T-helper 2 cell treated with Interferon-gamma antibody and Interleukin-4, amounts not matched to agents 5 μg/mL and 100 μg/mL, for 36 hours (primary cell): Measurements from ENCODE around the gene GRIK5.

Source experiments
- DNase-seq: peaks from one replicate; pipeline ENCODE4 v3.0.0; 2021; ENCODE audit warnings: low spot score
- H3K27ac Mint-ChIP-seq: one replicate; pipeline ENCODE4 v1.8.0; 2021; ENCODE audit warnings: mild to moderate bottlenecking, mixed read lengths
- H3K27me3 Mint-ChIP-seq: one replicate; pipeline ENCODE4 v1.8.0; 2021; ENCODE audit warnings: low read depth, mixed read lengths
- H3K36me3 Mint-ChIP-seq: one replicate; pipeline ENCODE4 v1.8.0; 2021; ENCODE audit warnings: low read depth, mixed read lengths
- H3K4me1 Mint-ChIP-seq: one replicate; pipeline ENCODE4 v1.8.0; 2021; ENCODE audit warnings: low read depth, mixed read lengths
- H3K4me3 Mint-ChIP-seq: one replicate; pipeline ENCODE4 v1.8.0; 2022; ENCODE audit warnings: mild to moderate bottlenecking, moderate library complexity, mixed read lengths
- H3K9me3 Mint-ChIP-seq: one replicate; pipeline ENCODE4 v1.8.0; 2021; ENCODE audit warnings: mixed read lengths

Gene GRIK5

GRCh38 chr19:41974652-41975051 is 95.4 kb downstream of the GRIK5 start:
- Mint-ChIP-seq H3K36me3 (no peaks in the 10 kb centered on the region), H3K27ac (no peak overlapping the region), H3K4me1 (no peaks in the 10 kb centered on the region), H3K27me3 (no peaks in the 10 kb centered on the region), H3K9me3 (no peaks in the 10 kb centered on the region), H3K4me3 (no peak overlapping the region)
- DNase-seq, result no peak

- Mint-ChIP-seq H3K27me3 (no peaks in the 10 kb centered on the region), H3K27ac (no peak overlapping the region), H3K9me3 (no peaks in the 10 kb centered on the region), H3K36me3 (no peaks in the 10 kb centered on the region), H3K4me1 (no peaks in the 10 kb centered on the region), H3K4me3 (no peak overlapping the region)
- DNase-seq, result no peak
These were observed 98.6 kb downstream of the GRIK5 start for GRCh38 chr19:41971363-41971762.

- Mint-ChIP-seq H3K27me3 (peaks cover 3% of the 10 kb centered on the region), H3K4me3 (no peak overlapping the region), H3K27ac (no peak overlapping the region), H3K36me3 (no peaks in the 10 kb centered on the region), H3K4me1 (no peaks in the 10 kb centered on the region), H3K9me3 (no peaks in the 10 kb centered on the region)
- DNase-seq, result no peak
These were observed 100.1 kb downstream of the GRIK5 start for GRCh38 chr19:41969772-41970458.

- H3K27me3 Mint-ChIP-seq, result peaks cover 3% of the 10 kb centered on the region
These were observed 101.0 kb downstream of the GRIK5 start for GRCh38 chr19:41968751-41969595.

GRCh38 chr19:41967054-41967783 is 102.8 kb downstream of the GRIK5 start:
- Mint-ChIP-seq H3K27ac (no peak overlapping the region), H3K9me3 (no peaks in the 10 kb centered on the region), H3K4me3 (no peak overlapping the region), H3K4me1 (no peaks in the 10 kb centered on the region), H3K27me3 (peaks cover 3% of the 10 kb centered on the region), H3K36me3 (no peaks in the 10 kb centered on the region)
- DNase-seq, result no peak

More at GRCh38 chr19:41968751-41969595, 101.0 kb downstream of the GRIK5 start:
- Mint-ChIP-seq H3K9me3 (no peaks in the 10 kb centered on the region), H3K36me3 (no peaks in the 10 kb centered on the region), H3K4me1 (no peaks in the 10 kb centered on the region), H3K4me3 (no peak overlapping the region), H3K27ac (no peak overlapping the region)
- no peak for DNase-seq

- H3K27me3 Mint-ChIP-seq, result peaks cover 3% of the 10 kb centered on the region
- no peaks in the 10 kb centered on the region for H3K4me1 Mint-ChIP-seq
- no peaks in the 10 kb centered on the region for H3K36me3 Mint-ChIP-seq
- H3K9me3 Mint-ChIP-seq, result no peaks in the 10 kb centered on the region
- no peak overlapping the region for H3K4me3 Mint-ChIP-seq
- no peak for DNase-seq
- H3K27ac Mint-ChIP-seq, result no peak overlapping the region
These were observed 104.9 kb downstream of the GRIK5 start for GRCh38 chr19:41965106-41965505.

GRCh38 chr19:41960973-41961372 is 109.0 kb downstream of the GRIK5 start:
- DNase-seq, result no peak
- Mint-ChIP-seq H3K27ac (no peak overlapping the region), H3K4me3 (no peak overlapping the region), H3K4me1 (peaks cover 16% of the 10 kb centered on the region), H3K27me3 (peaks cover 3% of the 10 kb centered on the region), H3K36me3 (peaks cover 10% of the 10 kb centered on the region), H3K9me3 (no peaks in the 10 kb centered on the region)

- DNase-seq, result peak; percentile 88
- H3K4me1 Mint-ChIP-seq, result peaks cover 18% of the 10 kb centered on the region
These were observed 110.7 kb downstream of the GRIK5 start, which contains the start of gene RABAC1 for GRCh38 chr19:41959056-41960053. Gene RABAC1, minus strand, starts transcription at chr19:41959321. Its CDS starts 29 bp downstream, at chr19:41959292.

GRCh38 chr19:41958367-41959055 is 111.5 kb downstream of the GRIK5 start:
- Mint-ChIP-seq H3K27me3 (no peaks in the 10 kb centered on the region), H3K36me3 (peaks cover 10% of the 10 kb centered on the region), H3K9me3 (no peaks in the 10 kb centered on the region), H3K4me3 (peak overlapping the region; percentile 90), H3K4me1 (peaks cover 18% of the 10 kb centered on the region), H3K27ac (peak overlapping the region; percentile 88)
- DNase-seq, result peak; percentile 84

More at GRCh38 chr19:41959056-41960053, 110.7 kb downstream of the GRIK5 start, which contains the start of gene RABAC1:
- Mint-ChIP-seq H3K27ac (peak within 1 kb of the TSS; percentile 88), H3K36me3 (peaks cover 10% of the 10 kb centered on the region), H3K4me3 (peak within 1 kb of the TSS; percentile 90), H3K9me3 (no peaks in the 10 kb centered on the region), H3K27me3 (no peaks in the 10 kb centered on the region)

GRCh38 chr19:41957838-41958366 is 112.1 kb downstream of the GRIK5 start:
- no peaks in the 10 kb centered on the region for H3K27me3 Mint-ChIP-seq
- H3K36me3 Mint-ChIP-seq, result peaks cover 10% of the 10 kb centered on the region
- no peak for DNase-seq
- H3K4me3 Mint-ChIP-seq, result peak overlapping the region; percentile 90
- H3K27ac Mint-ChIP-seq, result peak overlapping the region; percentile 88
- H3K4me1 Mint-ChIP-seq, result peaks cover 18% of the 10 kb centered on the region
- H3K9me3 Mint-ChIP-seq, result no peaks in the 10 kb centered on the region

GRCh38 chr19:41957161-41957837 is 112.7 kb downstream of the GRIK5 start:
- no peaks in the 10 kb centered on the region for H3K9me3 Mint-ChIP-seq
- no peak for DNase-seq
- H3K36me3 Mint-ChIP-seq, result peaks cover 10% of the 10 kb centered on the region
- H3K27me3 Mint-ChIP-seq, result no peaks in the 10 kb centered on the region
- H3K4me1 Mint-ChIP-seq, result peaks cover 18% of the 10 kb centered on the region
- H3K4me3 Mint-ChIP-seq, result peak overlapping the region; percentile 90
- H3K27ac Mint-ChIP-seq, result peak overlapping the region; percentile 88

- H3K4me3 Mint-ChIP-seq, result no peak overlapping the region
- peaks cover 10% of the 10 kb centered on the region for H3K36me3 Mint-ChIP-seq
- H3K27me3 Mint-ChIP-seq, result no peaks in the 10 kb centered on the region
- H3K9me3 Mint-ChIP-seq, result no peaks in the 10 kb centered on the region
- no peak overlapping the region for H3K27ac Mint-ChIP-seq
- no peak for DNase-seq
- H3K4me1 Mint-ChIP-seq, result peaks cover 20% of the 10 kb centered on the region
These were observed 113.4 kb downstream of the GRIK5 start for GRCh38 chr19:41956621-41957020.
